PC-9 (cell line): ENCODE measurements around the gene PDZD7.
"Not testable (repeated sequence)": the region's sequence is repeated elsewhere in the genome, so short reads cannot be mapped to it uniquely, and the experiment has no call there.

Experiments used
- EZH2 ChIP-seq: fragments of 200-600 bp; sonication (generic); IDR thresholded peaks from 2 replicates; pipeline ENCODE4 v1.8.0; 2017; ENCODE audit warnings: antibody characterized with exemption, low read depth
- TF ChIP-seq, protein P1 (sequence below): fragments of 200-600 bp; sonication (generic); conservative IDR thresholded peaks from 2 replicates; pipeline ENCODE4 v1.6.1; 2017; ENCODE audit warnings: mixed run types, antibody characterized with exemption, mild to moderate bottlenecking, moderate library complexity

GRCh38 chr10:101034404-101034803 is 3.5 kb upstream of the PDZD7 start:
- TF ChIP-seq, protein P1, sequence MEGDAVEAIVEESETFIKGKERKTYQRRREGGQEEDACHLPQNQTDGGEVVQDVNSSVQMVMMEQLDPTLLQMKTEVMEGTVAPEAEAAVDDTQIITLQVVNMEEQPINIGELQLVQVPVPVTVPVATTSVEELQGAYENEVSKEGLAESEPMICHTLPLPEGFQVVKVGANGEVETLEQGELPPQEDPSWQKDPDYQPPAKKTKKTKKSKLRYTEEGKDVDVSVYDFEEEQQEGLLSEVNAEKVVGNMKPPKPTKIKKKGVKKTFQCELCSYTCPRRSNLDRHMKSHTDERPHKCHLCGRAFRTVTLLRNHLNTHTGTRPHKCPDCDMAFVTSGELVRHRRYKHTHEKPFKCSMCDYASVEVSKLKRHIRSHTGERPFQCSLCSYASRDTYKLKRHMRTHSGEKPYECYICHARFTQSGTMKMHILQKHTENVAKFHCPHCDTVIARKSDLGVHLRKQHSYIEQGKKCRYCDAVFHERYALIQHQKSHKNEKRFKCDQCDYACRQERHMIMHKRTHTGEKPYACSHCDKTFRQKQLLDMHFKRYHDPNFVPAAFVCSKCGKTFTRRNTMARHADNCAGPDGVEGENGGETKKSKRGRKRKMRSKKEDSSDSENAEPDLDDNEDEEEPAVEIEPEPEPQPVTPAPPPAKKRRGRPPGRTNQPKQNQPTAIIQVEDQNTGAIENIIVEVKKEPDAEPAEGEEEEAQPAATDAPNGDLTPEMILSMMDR = not testable (repeated sequence)
- TF ChIP-seq EZH2 = not testable (repeated sequence)
